ENCODE results near the gene EML3.
"Not testable (repeated sequence)": the region's sequence is repeated elsewhere in the genome, so short reads cannot be mapped to it uniquely, and the experiment has no call there.

EML3 gene

DNA sequence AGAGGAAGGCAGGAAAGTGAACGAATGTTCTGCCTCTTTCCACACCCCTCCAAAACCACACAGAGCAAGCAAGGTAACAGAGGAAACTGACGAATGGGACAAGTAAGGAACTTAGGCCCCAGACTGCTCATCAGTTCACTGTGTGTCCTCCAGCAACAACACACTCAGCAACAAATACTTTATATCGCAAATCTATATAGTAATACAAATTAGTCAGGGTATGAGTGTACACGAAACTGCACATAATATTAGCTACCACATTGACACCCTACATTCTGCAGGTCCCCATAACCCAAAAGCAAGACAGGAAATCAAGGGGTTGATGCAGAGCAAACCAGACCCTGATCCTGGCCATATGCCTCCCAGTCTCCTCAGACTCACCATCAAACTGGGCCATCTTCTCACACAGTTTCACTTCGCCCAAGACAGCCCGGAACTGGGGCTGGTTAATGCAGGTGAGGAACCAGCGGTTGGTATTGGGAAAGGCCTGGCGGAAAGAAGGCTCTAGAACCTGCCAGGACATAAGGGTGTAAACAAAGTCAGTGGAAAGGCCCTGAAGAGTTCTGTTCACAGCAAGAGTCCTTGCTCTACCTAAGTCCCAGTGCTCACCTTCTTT is 45.4 kb downstream of the EML3 start:
- DNase-seq: no peak

DNA sequence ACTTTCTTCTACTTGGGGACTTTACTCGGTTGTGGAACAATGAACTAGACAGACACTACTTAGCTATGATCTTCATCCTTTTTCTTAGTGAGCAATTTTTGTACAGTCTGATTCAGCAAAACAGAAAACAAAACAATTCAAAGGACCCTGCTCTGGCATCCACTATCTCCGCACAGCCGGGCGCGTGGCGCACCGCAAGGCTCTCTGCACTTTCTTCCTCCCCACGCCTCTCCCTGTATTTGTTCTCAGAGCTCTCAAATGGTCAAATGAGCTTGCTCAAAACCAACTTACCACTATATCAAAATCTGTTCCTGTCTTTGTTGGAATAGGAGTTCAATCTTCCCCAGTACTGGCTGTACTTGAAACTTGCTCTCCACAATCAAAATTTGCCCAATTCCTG is 46.3 kb downstream of the EML3 start:
- no peak for DNase-seq

DNA sequence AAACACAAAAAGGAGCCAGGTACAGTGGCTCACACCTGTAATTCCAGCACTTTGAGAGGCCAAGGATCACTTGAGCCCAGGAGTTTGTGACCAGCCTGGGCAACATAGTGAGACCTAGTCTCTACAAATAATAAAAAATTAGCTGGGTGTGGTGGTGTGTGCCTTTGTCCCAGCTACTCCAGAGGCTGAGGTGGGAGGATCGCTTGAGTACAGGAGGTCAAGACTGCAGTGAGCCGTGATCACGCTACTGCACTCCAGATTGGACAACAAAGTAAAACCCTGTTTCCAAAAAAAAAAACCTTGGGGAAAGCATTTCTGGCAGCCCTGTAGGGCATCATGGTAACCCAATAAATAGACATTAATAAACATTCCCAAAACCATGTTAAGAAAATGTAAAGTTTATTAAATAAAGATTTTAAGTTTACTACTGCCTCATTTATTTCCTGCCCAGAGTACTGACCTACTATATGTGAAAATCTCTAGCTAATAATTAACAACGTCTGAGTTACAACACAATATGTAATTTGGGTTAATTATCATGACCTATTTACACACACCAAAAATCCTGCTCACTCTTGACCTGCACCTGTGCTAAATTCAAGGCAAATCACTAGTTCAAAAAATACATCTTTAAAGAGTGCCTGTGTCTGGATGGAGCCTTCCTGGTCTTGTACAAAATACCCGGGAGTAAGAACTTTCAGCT is 47.3 kb downstream of the EML3 start:
- no peak for DNase-seq

DNA sequence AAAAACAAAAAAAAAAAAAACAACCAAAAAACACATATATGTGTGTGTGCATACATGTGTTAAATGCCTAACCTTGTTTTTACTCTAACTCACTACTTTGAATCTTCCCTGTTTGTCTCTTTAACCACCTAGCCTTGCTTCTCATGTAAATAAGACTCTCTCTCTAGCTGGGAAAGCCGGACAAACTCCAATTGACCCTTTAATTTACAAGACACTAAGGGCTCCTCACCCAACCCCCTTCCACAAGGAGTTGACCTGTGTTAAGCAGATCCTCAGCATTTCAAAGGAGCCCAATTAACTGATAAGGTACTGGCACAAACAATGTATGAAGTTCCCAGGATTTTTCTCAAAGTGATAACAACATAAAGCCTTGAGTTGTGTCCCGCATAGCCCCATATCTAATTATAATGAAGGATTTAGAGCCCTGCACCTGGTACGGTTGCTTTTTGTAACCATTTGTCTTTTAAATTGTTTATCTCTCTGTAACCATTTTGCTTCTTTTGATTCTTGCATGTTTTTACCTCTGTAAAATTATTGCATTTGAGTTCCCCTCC is 50.8 kb downstream of the EML3 start:
- not testable (repeated sequence) for DNase-seq

- peak; percentile 31 to 44 for DNase-seq
These were observed 51.9 kb downstream of the EML3 start for GRCh38 chr11:62560566-62561103.

DNA sequence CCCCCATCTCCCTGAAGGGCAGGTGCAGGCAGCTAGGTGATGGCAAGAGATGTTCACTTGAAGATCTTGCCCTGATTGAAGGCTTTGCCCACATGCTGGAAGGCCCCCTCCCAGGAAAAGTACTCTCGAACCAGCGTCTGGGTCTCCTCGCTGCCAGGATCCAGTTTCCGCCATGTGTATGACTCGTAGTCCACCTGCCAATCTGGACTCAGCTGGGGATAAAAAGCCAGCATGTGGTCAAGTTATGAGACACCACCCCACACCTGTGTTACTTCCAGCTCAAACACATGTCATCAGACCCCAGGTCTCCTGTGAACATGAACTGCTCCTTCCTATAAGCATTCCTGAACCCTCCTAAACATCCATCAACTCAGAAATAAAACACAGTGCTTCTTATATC is 52.9 kb downstream of the EML3 start:
- DNase-seq: not testable (repeated sequence)

DNA sequence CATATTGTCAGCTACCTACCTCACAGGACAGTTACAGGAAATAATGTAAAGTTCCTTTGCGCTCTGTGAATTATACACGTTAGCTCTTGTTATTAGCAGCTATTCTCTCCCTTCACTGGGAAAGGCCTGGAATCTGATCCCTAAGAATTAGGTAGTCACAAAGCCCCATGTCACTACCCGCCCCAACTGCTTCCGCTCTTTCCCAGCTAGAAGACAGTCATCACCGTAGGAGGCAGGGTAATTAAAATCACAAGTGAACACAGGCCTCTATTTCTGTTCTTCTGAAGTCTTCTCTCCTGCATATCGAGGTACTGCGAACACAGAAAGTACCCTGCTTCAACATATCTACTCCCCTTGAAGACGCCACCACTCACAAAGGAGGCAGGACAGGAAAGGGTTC is 53.4 kb downstream of the EML3 start:
- no peak for DNase-seq

- no peak for DNase-seq
These were observed 53.9 kb downstream of the EML3 start for GRCh38 chr11:62558669-62559068.

GRCh38 chr11:62556875-62557631 is 55.5 kb downstream of the EML3 start:
- DNase-seq: no peak

DNA sequence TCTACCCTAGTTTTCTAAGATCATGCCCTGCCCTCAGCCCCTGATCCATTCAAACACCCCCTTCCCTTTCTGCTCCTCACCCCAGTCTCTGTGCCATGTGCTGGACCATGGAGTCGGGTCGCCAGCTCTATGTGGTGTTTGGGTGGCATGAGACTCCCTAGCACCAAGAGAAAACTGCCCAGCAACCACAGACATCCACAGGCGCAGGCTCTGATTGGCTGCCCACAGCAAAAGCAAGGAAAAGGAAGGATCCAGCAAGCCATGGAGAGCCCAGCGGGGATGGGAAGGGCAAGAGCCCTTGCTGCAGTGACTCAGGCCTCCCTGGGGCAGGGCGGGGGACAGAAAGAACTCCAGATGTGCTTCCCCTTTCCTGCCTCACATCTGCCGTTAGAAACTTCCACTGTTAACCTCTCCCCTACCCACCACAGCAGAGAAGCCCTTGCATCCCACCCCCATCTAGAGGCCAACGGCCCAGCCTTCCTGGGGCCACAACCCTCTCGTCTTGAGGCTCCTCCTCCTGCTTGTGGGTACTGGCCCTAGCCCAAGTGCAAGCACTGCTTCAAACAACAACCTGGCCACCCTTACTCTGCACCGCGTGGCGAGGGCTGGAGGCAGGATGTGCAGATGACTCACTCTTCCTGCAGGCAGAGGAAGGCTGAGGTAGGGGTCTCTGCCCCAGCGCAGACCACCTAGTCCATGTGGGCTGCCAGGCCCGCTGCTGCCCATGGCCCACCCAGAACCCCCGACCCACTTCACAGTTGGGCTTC is 56.3 kb downstream of the EML3 start:
- peak; percentile 47 to 72 for DNase-seq

GRCh38 chr11:62555464-62556107 is 57.0 kb downstream of the EML3 start:
- DNase-seq: no peak

- no peak for DNase-seq
These were observed 58.0 kb downstream of the EML3 start for GRCh38 chr11:62554387-62555167.

GRCh38 chr11:62553839-62554361 is 58.7 kb downstream of the EML3 start:
- DNase-seq: no peak

GRCh38 chr11:62553080-62553838 is 59.3 kb downstream of the EML3 start:
- no peak for DNase-seq

- DNase-seq: peak; percentile 32 to 45
These were observed 60.0 kb downstream of the EML3 start for GRCh38 chr11:62552485-62553079.
